TTC549 (cell line): ENCODE measurements around the gene MT4.

Experiments
- FAIRE-seq: peaks from 2 replicates; lab custom pipeline; 2012; peaks lifted over from hg19 to GRCh38; lab: Jason Lieb, UNC

The MT4 gene

DNA sequence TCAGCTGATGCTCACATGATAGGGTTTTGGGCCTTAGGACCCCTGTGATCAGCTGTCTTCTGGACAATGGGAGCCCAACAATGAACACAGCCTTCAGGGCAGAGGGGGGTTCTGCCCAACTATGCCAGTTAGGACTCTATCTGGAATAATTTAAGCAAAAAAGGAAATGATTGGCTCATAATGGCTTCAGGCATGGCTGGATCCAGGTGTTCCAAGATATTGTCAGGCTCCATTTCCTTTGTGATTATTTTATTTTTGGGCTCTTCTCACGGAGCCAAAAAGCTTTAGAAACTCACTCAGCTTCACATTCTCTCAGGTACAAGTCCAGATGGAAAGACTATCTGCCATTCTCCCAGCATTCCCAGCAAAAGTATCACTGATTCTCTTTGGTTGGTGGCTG lies 40.6 kb downstream of the MT4 start:
- no peak for FAIRE-seq

DNA sequence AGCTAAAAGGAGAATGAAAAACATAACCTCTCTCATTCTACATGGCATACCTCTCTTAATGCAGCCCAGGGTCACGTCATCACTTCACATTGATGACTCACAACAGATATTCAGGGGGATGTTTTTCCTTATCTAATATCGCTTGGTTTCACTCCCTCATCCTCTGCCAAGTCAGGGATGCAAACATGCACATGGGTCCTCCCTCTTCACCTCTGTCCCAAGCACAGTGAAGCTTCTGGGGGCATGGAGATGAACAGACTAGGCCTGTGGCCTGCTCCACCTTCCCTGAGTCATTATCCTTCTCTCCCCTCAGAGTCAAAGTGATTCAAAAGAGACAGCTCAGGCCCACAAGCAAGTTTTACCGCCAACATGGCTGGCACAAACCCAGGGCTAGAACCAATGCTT lies 41.2 kb downstream of the MT4 start:
- FAIRE-seq: no peak

DNA sequence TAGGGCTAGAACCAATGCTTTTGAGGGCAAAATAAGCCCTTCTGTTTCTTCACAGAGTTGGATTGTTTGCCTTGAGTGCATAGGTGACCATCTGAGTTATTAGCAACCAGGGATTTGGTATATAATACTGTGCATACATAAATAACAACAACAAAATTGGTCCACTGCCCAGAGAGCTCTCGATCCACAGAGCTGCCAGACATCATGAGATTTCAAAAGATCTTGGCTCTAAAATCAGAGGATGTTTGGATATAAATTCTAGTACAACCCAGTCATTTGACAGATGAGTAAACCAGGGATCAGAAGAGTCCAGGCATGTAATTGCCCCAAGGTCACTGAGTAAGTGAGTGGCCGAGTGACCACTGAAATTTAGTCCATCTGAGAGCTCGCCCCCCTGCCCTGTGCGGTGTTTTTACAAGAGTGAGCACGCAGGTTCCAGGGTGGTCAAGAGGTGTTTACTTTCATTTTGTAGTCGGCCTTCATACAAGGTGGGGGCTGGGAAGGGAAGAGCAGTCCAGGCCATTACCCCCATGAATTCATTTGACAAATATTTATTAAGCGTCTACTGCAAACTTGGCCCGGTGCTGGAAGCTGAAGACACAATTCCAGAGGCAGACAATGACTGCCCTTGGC lies 41.7 kb downstream of the MT4 start:
- FAIRE-seq: no peak

DNA sequence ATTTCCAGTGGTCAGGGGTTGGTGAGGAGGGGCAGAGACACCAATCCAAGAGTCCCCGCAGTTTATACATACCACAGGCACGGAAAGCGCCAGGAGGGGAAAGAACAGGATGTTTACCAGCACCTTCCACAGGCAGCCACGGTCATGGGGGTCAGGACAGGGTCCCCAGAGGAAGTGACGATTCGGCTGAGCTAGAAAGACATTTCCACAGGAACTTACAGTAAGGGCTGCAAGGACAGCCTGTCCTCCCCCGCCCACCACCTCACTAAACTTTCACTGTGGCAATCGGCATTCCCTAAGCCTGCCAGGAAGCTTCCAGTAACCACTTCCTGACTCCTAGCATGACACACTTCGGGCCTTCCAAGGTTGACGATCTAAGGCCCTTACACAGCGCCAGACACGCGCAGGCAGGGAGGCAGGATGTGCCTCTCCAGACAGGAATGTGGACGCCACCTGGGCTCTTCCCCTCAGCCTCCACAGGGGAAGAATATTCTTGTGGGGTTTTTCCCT lies 42.3 kb downstream of the MT4 start:
- no peak for FAIRE-seq

DNA sequence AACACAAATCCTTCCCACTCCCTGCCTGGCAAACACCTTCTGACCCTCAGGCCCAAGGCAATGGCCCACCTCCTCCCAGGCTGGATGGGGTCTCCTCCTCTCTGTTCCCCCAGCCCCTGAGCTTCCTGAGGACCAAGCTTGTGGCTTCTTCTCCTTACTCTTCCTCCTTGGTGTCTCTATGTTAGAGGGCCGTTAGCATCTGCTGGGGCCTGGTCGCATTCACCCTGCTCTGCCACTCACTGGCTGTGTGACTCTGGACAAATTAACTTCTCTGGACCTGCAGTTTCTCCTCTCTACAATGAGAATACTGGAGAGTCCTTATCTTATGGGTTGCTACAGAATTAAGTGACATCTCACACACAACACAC lies 42.8 kb downstream of the MT4 start:
- no peak for FAIRE-seq

DNA sequence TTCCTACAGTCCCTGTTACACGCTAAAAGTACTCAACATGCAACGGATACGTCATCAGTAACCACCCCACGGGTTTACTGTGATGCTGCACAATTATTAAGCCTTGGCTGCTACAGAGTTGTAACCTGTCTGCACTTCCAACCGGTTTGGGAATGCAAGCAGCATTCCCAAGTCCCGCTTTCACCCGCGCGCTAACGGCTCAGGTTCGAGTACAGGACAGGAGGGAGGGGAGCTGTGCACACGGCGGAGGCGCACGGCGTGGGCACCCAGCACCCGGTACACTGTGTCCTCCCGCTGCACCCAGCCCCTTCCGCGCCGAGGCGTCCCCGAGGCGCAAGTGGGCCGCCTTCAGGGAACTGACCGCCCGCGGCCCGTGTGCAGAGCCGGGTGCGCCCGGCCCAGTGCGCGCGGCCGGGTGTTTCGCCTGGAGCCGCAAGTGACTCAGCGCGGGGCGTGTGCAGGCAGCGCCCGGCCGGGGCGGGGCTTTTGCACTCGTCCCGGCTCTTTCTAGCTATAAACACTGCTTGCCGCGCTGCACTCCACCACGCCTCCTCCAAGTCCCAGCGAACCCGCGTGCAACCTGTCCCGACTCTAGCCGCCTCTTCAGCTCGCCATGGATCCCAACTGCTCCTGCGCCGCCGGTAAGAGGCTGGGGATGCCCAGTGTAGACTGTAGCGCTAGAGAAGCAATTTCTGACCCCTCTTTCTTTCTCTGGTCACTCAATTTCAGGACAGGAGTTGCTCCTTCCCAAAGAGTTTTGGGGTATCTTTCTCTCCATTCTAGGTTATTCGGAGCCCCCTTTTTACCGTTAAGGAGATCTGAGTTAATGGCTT lies 43.4 kb downstream of the MT4 start, which contains the start of gene MT2A:
TSS of gene MT2A (plus strand) at position 542 of the 833 bp plus-strand sequence. CDS start at position 614, 72 bp downstream.
- FAIRE-seq: no peak

DNA sequence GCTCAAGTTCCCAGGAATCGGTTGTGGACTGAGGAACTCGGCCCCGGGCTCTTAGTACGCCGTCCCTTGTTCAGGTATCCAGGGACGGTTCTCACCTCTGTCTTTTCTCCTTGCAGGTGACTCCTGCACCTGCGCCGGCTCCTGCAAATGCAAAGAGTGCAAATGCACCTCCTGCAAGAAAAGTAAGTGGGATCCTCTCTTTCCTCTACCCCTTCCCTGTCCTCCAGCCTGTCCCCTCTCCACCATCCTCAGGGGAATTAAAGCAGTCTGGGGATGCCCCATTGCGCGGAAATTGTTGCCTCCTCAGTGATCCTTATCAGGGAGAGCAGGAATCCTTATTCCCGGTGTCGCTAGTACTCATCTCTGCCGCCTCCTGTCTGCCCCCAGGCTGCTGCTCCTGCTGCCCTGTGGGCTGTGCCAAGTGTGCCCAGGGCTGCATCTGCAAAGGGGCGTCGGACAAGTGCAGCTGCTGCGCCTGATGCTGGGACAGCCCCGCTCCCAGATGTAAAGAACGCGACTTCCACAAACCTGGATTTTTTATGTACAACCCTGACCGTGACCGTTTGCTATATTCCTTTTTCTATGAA lies 44.1 kb downstream of the MT4 start:
- no peak for FAIRE-seq

DNA sequence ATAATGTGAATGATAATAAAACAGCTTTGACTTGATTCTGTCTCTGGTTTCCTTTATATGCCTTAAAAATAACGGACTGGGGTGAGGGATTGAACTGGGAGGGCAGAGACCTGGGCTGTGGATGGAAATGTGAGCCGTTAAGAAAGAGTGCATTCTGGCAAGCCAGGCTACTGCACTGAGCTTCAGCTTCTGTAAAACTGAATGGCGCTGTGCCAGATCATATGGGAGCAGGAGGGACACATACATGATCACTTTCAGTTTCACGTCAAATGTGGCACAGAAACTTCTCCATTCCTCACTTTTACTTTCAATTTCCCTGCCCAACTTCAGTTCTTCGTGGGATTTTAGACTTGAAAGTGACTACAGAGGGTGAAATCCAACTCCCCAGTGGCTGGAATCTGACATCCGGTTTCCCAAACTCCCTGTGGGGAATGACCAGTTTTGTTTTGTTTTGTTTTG lies 44.6 kb downstream of the MT4 start:
- FAIRE-seq: no peak

DNA sequence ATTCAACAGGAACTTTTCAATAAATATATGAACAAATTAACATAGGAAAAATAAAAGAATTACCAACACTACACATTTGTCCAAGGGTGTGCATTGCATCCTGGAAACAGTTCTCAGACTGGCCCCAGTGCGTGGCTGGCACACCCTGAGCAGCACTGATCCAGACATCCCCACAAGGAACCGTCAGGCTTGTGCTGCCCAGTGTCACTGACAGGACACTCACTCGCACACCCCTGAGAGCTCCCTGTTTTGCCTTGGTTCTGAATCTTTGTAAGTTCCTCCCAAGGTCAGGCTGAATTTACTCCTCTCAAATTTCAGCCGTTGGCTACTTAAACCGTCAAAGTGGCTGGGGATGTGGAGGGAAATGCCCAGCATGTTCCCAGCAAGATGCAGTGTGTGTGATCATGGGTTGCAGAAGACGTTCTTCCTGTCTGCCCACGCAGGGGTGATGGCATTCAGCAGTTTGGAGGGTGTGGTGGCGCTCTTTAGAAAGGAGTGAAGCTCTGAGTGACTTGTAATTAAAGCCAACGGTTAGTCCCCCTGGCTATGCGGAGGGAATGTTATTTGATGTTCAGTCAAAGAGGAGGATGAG lies 45.2 kb downstream of the MT4 start:
- no peak for FAIRE-seq

DNA sequence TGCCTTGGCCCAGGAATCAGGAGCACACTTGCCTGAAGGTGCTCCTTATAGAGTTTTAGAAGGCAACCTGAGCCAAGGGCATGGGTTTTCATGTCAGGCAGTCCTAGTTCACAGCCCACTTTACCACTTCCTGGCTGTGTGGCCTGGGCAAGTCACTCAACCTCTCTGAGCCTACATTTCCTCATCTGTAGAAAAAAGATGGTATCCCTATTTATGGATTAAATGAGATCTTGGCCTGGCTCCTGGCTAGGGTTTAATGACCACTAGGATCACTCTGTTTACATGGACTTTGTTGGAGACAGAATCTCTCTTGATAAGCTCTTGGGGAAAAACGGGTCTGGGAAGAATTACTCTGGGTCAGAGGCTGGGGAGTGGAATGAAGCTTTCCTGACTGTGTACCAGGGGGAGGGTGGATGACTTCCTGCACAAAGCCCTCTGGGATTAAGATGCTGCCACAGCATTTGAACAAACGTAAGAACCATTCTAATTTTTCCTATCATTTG lies 45.8 kb downstream of the MT4 start:
- no peak for FAIRE-seq

DNA sequence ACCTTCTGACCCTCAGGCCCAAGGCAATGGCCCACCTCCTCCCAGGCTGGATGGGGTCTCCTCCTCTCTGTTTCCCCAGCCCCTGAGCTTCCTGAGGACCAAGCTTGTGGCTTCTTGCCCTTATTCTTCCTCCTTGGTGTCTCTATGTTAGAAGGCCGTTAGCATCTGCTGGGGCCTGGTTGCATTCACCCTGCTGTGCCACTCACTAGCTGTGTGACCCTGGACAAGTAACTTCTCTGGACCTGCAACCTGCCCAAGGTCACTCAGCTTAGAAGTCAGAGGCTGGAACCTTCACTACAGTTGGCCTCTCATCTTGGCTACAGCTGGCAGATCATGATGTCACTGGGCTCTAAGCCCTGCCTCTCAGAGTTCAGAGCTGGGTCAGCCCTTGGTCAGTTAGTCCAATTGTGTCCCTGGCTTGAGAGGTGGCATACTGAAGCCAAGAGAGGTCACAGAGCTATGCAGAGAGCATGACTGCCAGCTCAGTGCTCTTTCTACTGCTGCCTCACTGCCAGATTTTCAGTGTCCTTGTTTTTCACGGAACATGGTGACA lies 46.5 kb downstream of the MT4 start:
- FAIRE-seq: no peak

DNA sequence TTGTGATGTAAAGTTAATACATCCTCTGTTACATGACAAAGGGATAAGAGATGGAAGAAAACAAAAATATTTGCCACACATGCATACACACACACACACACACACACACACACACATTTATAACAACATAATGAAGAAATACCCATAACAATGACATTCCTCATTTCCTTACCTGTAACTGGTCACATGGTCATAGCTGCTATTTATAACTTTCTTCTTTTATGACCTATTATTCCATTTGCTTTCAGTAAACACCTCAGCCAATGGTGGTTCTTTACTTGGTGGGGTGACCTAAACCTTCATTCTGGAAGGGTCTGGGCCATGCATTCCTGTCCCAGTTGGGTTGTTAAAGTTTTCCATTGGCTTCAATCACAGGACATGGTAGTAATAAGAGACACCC lies 48.8 kb downstream of the MT4 start:
- no peak for FAIRE-seq

DNA sequence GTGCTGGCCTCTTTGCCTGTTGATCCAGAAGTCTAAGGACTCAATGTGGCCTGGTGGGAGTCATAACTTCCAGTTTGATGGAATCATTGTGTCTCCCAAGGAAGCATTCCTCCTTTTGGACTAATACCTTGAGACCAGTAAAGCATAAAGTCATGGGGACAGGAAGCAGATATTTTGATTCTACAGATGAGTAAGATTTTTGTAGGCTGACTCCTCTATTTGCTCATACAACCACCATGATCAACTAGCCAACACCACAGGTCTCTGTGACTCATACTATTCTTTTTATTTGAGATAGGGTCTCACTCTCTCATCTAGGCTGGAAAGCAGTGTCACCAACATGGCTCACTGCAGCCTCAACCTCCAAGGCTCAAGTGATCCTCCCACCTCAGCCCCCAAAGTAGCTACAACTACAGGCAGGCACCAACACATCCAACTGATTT lies 49.7 kb downstream of the MT4 start:
- no peak for FAIRE-seq

DNA sequence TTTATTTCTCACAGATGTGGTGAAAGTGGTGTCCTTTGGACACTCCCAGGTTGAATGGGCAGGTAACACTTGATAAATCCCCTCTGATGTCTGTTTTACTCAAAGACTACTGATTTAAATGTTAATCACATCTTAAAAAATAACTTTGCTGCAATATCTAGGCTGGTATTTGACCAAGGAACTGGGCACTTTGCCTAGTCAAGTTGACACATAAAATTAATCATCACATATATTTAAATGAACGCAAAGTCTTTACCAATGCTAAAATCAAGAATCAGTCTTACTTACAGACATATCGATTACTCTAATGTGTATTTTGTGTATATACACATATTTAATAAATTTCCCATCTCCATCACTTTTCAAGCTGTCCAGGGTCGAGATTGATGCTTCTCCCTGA lies 50.5 kb downstream of the MT4 start:
- no peak for FAIRE-seq

DNA sequence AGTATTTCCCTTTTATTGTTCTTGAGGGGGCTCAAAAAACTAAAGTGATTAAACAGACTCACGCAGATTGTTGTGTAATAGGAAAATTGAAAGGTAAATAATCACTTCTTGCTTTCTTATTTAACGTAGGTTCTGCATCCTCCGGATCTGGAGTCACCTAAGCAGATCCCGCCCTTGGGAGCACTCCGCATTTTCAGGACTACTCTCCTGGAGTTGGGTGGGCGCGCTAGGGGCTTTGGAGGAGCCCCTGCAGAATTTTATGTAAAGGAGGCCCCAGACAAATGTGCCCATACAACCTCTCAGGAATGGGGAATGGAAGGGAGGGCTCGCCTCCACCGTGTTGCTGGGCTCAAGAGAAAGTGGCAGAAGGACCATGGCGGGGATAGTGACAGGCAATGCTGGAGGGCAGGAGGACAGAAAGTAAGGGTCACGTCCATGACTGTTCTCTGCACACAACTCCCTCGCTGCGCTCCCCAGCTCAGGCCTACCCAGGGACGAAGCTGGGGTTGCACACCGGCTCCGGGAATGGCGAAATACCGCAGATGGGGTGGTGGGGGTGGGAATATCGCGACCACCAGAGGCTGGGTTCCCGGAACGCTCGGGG lies 51.8 kb downstream of the MT4 start:
- no peak for FAIRE-seq

DNA sequence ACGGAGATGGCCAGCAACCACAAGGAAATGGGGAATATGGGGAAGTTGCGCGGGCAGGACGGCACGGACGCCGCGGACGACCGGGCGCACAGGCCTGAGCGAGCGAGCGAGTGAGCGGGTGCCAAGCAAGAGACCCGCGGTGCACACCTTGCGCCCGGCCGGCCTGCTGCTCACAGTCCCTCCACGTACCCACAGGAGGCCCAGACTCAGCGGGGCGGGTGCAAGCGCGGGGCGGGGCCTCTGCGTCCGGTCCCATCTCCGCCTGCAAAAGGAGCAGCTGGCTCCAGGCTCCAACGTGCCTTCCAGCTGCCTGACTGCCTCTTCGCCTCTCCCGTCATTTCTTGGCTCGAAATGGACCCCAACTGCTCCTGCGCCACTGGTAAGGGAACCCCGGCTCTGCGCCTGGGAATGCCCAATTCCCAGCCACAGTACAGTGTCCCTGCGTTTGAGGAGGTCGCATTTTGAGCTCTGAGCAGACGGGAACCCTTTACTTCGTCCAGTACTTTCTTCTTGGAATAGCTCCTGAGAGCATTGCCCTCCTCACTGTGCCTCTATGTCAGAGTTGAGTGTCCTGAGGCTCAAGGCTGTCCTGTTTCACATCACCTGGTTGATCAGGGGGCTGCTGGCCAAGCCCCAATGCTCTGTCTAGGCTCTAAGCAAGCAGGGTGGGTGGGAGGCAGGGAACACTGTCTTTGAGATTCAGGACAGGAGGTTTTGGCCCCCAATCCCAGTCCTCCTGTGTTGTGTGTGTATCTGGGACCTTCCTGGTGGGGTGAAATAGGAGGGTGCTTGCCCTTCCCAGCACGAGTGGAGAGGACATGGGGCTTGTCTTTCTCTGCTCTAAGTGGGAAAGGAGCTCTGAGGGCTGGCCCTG lies 52.6 kb downstream of the MT4 start:
- FAIRE-seq: no peak

DNA sequence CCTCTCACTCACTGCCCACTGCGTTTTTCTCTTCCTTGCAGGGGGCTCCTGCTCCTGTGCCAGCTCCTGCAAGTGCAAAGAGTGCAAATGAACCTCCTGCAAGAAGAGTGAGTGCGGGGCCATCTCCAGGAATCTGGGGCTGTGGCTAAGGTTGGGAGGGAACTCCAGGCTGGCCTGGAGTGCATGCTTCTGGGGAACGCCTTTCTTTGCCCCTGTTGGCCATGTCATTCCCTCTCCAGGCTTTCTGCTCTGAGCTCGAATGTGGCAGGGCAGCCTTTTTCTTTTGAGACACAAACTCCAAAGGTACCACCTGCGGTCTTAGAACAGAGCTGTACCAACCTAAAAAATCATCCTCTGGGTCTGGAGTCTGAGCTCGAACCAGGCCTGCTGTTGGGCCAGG lies 53.3 kb downstream of the MT4 start:
- FAIRE-seq: no peak
